ENCODE measurements around the gene PHACTR1.

- TF ChIP-seq EP300 (IDR thresholded peaks at IDR 0.05) (no peak), POLR2AphosphoS5 (IDR thresholded peaks at IDR 0.05) (no peak)
- TF ChIP-seq, protein P1, sequence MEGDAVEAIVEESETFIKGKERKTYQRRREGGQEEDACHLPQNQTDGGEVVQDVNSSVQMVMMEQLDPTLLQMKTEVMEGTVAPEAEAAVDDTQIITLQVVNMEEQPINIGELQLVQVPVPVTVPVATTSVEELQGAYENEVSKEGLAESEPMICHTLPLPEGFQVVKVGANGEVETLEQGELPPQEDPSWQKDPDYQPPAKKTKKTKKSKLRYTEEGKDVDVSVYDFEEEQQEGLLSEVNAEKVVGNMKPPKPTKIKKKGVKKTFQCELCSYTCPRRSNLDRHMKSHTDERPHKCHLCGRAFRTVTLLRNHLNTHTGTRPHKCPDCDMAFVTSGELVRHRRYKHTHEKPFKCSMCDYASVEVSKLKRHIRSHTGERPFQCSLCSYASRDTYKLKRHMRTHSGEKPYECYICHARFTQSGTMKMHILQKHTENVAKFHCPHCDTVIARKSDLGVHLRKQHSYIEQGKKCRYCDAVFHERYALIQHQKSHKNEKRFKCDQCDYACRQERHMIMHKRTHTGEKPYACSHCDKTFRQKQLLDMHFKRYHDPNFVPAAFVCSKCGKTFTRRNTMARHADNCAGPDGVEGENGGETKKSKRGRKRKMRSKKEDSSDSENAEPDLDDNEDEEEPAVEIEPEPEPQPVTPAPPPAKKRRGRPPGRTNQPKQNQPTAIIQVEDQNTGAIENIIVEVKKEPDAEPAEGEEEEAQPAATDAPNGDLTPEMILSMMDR (IDR thresholded peaks at IDR 0.05): no peak
These were observed 557.6 kb downstream of the PHACTR1 start for GRCh38 chr6:13273931-13274706.
